ENCODE data around the gene SLC26A11. TPM values are rescaled to one million over a fixed set of nuclear protein-coding genes. Genes with fewer than 3 reads are reported as not detected.

SLC26A11 gene
- total RNA-seq, 2 experiments from 2014 or later, result 1.6 to 1.7 TPM

- Mint-ChIP-seq H3K27ac (no peak overlapping the region), H3K4me1 (ENCODE audit: low read depth) (peaks cover 24% of the 10 kb centered on the region), H3K27me3 (no peaks in the 10 kb centered on the region), H3K4me3 (no peak overlapping the region), H3K9me3 (no peaks in the 10 kb centered on the region), H3K36me3 (ENCODE audit: low read depth) (peaks cover 8% of the 10 kb centered on the region)
- DNase-seq (no peak), ATAC-seq (no peak)
- CTCF ChIA-PET, result interaction anchor here (0.8 to 0.9 kb wide), 2 partner anchors 21 to 26 kb away, joined by 3 read pairs; no protein-coding TSS in a partner anchor
- POLR2A ChIA-PET, result interaction anchor here (0.8 to 3.3 kb wide), 6 partner anchors 8 to 237 kb away, joined by 3 to 11 read pairs (median 3); no protein-coding TSS in a partner anchor
- intact Hi-C loops (cut with micrococcal nuclease), result no loop called here
- TF ChIP-seq CTCF (IDR thresholded peaks at IDR 0.05), result no peak
Measured at GRCh38 chr17:80217703-80218362, 2.4 kb upstream of the SLC26A11 start.

- ATAC-seq (no peak), DNase-seq (no peak)
- CTCF ChIA-PET, result no interaction called here
- Mint-ChIP-seq H3K4me1 (ENCODE audit: low read depth) (peaks cover 24% of the 10 kb centered on the region), H3K27me3 (no peaks in the 10 kb centered on the region), H3K9me3 (no peaks in the 10 kb centered on the region), H3K36me3 (ENCODE audit: low read depth) (peaks cover 8% of the 10 kb centered on the region), H3K27ac (no peak overlapping the region), H3K4me3 (peak overlapping the region; percentile 36)
- intact Hi-C loops (cut with micrococcal nuclease), result no loop called here
- POLR2A ChIA-PET, result interaction anchor here (0.8 to 3.3 kb wide), 8 partner anchors 9 to 236 kb away, joined by 3 to 11 read pairs (median 4); no protein-coding TSS in a partner anchor
- no peak for TF ChIP-seq CTCF (IDR thresholded peaks at IDR 0.05)
Measured at GRCh38 chr17:80218391-80218790, 1.8 kb upstream of the SLC26A11 start.

GRCh38 chr17:80219013-80219762 lies 1.0 kb upstream of the SLC26A11 start:
- ChIA-PET POLR2A (interaction anchor here (0.6 to 3.3 kb wide), 15 partner anchors 8 to 267 kb away, joined by 3 to 11 read pairs (median 4); no protein-coding TSS in a partner anchor), CTCF (interaction anchor here (1.0 to 1.8 kb wide), 4 partner anchors 12 to 118 kb away, joined by 3 to 8 read pairs (median 5); partner anchors contain the start of gene GAA)
- ATAC-seq, result peak; percentile 91
- Mint-ChIP-seq H3K4me1 (ENCODE audit: low read depth) (peaks cover 28% of the 10 kb centered on the region), H3K27ac (peak overlapping the region; percentile 93), H3K36me3 (ENCODE audit: low read depth) (peaks cover 8% of the 10 kb centered on the region), H3K27me3 (no peaks in the 10 kb centered on the region), H3K4me3 (peak overlapping the region; percentile 86), H3K9me3 (no peaks in the 10 kb centered on the region)
- TF ChIP-seq CTCF (IDR thresholded peaks at IDR 0.05), result no peak
- DNase-seq, result peak; percentile 98
- intact Hi-C loops (cut with micrococcal nuclease), result no loop called here

GRCh38 chr17:80219763-80220053 lies 519 bp upstream of the SLC26A11 start:
- Mint-ChIP-seq H3K9me3 (no peaks in the 10 kb centered on the region), H3K27me3 (no peaks in the 10 kb centered on the region), H3K4me1 (ENCODE audit: low read depth) (peaks cover 30% of the 10 kb centered on the region), H3K4me3 (peak overlapping the region; percentile 86), H3K27ac (peak overlapping the region; percentile 93), H3K36me3 (ENCODE audit: low read depth) (peaks cover 8% of the 10 kb centered on the region)
- DNase-seq (no peak), ATAC-seq (peak; percentile 25)
- ChIA-PET POLR2A (interaction anchor here (0.9 to 3.3 kb wide), 12 partner anchors 9 to 74 kb away, joined by 4 to 11 read pairs (median 4); no protein-coding TSS in a partner anchor), CTCF (interaction anchor here (1.0 to 1.8 kb wide), 4 partner anchors 13 to 119 kb away, joined by 3 to 8 read pairs (median 5); partner anchors contain the start of gene GAA)
- intact Hi-C loops (cut with micrococcal nuclease), result no loop called here
- no peak for TF ChIP-seq CTCF (IDR thresholded peaks at IDR 0.05)
